HG03342 (cell line): ENCODE data around the gene GRB10.

Source experiments
- ATAC-seq: cut with Tn5 transposase; IDR thresholded peaks from one replicate; pipeline ENCODE4 v1.9.1; 2021; ENCODE audit warnings: mild to moderate bottlenecking, moderate library complexity; ENCODE audit not compliant: unreplicated experiment

The GRB10 gene

DNA sequence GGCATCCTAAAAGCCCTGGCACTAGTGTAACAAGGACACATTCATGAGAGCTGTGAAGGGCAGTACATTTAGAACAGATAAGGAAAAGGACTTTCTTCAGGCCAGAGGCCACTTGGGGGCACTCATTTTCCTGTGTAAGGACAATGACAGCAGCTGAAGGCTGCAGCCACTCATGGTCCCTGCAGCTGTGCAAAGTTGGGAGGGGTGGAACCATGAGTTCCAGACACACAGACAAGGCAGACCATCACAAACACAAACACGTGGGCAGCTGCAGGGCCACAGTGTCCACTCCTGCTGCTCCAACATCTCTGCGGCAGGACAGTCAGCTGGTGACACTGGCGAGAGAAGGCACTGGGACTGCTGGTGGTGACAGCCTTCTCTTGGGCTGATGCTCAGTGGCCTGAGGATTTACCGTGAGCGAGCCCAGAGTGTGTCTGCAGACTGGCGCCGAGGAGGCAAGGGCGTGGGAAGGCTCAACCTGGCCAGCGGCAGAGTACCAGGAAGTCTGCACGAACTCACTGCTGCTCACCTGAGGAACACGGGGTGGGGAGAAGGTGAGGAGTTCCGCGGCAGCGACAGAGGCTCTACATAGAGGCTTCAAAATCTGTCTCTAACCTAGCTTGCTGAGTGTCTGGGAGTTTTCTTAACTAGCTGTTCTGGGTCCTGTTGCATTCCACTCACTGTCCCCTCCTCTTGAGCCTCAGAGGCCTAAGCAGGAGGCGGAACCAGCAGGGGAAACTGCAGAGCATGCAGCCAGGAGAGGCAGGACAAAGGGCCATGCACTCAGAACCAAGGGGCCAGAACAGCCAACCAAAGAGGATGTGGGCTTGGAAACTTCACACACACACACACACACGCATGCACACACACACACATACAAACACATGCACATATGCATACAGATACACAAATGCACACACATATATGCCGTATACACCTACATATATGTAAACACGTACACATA, 141.0 kb downstream of the GRB10 start:
- no peak for ATAC-seq

DNA sequence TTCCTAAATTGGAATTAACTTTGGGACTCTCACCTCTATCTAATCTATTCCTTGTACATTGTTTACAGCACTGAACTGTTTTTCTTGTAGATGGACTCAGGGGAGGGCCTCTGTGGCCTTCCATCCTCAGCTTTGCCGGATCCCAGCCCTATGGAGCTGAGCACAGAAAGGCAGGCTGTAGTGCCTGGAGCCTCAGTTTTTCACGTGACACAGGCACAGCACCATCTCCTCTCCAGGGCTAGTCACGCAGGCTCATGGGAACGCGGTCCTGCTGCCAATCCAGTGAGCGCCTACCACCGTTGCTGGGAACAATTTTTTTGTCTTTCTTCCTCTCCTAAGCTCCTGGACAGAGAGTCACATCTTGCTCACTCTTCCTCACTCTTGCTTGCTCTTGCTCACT, 141.9 kb downstream of the GRB10 start:
- ATAC-seq = no peak

DNA sequence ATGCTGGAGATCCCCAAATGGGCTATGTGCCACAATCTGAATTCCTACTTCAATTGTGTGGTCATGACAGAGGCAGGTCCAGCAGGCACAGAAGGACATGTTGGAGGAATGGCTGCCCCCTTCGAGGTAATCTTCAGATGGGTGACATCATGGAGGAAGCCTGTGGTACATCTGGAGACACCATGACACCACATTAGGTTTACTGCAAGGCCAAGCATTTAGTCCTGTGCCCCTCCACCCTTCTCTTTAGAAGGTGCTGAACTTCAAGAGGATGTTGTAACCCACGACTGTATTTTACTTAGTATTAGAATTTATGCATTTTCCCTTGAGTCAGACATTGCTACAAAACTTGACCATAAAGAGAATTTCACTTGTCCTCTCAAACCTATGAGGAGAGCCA, 142.4 kb downstream of the GRB10 start:
- ATAC-seq = no peak

DNA sequence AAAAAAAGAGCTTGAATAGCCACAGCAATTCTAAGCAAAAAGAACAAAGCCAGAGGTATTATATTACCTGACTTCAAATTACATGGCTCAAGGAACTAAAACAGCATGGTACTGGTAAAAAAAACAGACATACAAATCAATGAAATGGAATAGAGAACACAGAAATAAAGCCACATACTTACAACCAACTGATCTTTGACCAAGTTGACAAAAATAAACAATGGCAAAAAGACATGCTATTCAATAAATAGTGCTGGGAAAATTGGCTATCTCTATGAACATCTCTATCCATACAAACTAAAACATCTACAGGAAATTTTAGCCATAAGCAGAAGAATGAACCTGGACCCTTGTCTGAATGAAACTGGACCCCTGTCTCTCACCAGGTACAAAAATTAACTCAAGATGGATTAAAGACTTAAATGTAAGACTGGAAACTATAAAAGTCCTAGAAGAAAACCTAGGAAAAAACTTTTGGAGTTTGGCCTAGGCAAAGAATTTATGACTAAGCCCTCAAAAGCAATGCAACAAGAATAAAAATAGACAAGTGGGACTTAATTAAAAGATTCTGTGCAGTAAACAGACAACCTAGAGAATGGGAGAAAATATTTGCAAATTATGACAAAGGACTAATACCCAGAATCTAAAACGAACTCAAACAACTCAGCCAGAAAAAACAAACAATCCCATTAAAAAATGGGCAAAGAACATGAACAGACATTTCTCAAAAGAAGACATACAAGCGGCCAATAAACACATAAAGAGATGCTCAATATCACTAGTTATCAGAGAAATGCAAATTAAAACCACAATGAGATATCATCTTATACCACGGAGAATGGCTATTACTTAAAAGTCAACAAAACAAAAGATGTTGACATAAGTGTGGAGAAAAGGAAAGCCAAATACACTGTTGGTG, 144.7 kb downstream of the GRB10 start:
- ATAC-seq = no peak

DNA sequence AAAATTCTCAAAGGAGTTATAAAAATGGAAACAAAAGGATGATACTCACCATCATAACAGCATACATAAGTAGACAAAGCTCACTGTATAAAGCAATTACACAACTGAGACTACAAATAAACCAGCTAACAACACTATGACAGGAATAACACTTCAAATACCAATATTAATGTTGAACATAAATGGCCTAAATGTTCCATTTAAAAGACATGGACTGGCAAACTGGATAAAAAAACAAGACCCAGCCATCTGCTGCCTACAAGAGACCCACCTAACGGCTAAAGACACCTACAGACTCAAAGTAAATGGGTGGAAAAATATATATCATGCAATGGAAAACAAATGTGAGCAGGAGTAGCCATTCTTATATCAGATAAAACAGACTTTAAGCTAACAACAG, 148.3 kb downstream of the GRB10 start:
- ATAC-seq = no peak

DNA sequence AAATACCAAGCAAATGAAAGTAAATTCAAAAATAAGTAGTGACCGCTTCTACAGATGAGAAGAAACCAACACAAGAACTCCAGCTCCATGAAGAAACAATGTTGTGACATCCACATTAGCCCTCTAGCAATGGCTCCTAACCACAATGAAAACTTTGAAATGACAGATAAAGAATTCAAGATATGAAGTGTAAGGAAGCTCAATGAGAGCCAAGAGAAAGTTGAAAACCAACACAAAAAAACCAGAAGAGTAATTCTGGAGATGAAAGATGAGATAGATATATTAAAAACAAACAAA, 149.3 kb downstream of the GRB10 start:
- no peak for ATAC-seq

DNA sequence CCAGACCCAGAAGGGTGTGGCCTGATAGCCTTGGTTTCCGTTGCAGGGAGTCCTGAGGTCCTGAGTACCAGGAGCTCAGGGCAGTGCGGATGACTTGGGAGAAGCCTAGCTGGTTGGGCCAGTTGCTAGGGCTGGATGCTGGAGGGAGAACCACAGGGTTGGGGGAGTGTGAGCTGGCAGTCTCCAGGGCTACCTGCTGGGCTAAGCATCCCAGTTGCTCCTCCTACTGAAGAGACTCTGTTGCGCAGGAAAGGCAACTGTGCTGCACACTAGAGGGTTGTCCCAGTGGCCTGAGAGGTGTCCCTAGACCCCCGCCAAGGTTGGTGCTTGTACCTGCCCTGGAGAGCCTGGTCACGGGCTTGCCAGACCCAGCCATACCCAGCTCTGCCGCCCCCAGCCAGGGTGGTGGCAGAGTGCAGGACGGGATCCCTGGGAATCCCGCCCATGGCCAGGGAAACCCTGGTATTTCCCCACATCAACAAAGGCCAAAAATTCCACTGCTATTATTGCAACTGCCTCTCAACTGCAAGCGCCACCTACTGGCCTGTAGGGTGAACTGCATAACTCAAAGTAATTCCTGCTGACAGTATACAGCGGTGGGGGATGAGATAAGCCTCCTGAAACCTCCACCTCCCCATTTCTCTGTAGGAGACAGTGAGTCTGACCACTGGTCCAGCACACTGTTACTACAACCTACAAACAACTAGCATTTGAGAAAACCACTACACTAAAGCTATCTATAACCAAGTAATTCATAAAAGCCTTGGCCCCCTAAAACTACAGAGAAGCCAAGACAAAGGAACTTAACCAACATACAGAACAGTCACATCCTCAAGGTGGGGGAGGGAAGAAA, 149.9 kb downstream of the GRB10 start:
- ATAC-seq = peak; percentile 89

DNA sequence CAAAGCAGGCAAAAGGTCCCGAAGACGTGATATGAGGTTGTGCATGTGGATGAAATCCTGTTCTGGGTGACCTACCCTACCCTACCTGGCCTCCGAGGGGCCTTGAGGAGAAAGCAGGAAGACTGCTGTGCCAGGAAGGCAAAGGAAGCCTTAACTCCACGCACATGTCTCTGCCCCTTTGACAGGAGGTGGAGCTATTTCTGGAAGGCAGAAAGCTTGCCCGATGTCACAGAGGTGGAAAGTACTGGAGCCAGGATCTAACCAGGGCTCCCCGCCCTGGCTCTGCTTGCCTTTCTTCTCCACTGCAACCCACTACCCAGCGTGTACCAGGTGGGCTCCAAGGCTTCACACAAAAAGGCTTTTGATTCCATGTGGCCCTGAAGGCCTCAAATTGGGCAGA, 151.1 kb downstream of the GRB10 start:
- no peak for ATAC-seq

DNA sequence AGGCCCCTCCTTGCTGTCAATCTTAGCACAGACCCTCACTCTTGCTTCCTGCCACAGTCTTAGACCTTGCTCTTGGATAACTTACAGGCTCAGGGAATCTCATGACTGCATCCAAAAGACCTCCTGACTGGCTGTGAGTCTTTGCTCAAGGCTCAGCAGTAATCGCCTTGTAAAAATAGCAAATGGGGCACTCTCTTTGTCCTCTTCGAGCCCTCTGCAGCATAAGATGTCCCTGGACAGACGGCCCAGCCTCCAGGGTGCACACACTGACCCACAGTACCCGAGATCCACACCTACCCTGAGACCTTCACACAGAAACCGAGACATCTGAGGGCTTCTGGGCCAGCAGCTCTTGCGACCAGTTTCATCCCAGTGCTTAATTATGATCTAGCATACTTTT, 151.6 kb downstream of the GRB10 start:
- no peak for ATAC-seq

DNA sequence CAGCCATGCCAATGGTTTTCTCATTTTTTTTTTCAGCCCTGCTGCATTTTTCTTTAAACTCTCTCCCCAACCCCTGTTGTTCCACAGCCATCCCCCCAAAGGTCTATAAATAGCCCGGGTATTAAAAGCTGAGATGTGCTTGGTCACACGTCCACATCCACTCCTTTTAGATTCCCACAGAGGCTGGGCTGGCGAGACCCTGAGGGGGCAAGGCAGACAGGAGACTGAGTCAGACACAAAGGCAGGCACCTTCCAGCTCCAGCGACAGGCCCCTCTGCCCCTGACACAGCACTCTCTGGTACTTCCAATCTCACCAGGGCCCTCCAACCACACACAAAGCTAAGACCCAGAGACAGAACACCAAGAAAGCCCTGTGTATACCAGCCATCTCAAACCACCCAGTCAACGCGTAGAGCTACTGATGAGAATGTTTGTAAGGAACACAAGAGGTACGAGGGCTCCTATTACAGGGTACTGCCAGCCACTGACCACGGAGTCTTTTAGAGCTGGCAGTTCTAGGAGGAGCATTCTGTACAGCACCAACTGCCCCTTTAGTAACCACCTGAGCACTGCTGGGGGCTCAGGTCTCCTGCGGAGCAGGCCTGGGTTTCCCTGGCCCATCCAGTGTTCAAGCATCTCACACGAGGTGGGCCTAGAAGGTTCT, 153.3 kb downstream of the GRB10 start:
- ATAC-seq = no peak

DNA sequence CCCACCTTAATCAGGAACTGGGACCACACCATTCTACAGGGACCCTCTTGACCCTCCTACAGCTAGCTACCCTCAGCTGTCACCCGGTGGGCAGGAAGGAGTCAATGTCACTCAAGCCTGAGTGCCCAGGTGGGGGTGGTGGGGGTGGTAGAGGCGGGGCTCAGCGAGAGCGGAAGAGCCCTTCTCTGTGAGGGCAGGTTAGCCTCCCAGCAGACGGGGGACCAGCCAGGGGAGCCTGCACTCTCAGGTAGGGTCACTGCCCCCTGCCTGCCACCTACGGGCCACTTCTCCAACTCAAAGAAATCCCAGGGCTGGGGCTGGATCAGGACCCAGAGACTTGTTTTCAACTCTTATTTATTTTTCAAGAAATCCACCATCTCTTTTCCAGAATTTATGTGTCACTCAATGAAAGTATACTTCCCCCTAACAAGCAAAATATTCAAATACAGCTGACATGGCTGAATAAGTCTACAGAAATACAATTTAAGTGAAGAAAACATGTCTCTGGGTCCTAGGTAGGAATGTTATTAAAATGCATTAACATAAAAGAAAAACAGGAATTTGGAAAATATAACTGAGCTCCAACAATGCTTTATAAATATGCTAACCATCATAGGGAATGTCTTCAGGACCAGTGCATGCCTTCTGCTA, 154.1 kb downstream of the GRB10 start:
- ATAC-seq = no peak

DNA sequence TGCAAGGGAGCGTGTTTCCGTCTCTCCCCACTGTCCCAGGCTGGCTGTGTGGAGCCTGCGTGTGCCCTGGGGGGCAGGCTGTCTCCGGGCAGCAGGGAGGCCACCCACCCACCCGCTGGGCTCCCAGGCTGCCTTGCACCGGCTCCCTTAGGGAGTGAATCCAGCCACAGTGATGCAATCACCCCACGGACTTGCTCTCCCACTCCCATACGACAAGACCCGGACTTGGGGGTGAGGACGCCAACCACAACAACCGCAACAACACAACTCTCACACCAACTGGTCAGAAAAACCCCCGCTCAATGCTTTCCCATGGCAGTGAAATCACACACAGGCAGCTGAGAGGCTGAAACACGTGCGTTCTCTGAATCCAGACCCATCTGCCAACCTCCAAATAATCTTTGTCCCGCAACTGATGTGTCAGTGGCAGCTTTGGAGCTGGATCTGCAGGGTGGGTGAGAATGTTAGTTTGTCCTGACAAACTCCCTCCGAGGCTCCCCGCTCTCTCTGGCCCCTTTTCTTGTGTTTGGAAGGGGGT, 154.8 kb downstream of the GRB10 start:
- ATAC-seq = no peak

DNA sequence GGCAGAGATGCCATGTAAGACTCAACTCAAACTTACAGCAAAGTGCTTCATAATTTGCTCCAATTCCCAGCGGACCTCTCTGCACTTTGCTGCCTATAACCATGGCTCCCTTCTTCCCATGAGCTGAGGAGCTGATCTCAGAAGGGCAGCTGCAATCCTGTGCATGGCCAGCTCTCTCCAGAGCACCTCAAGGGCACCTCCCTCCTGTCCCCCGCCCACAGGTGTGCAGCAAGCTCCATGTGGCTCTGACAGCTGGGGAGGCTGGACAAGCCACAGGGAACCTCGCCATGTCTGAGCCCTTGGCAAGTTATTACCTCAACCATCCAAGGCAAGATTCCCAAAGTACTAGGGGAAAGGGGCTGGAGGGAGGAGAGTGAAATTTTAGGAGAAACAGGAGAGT, 156.4 kb downstream of the GRB10 start:
- ATAC-seq = no peak

DNA sequence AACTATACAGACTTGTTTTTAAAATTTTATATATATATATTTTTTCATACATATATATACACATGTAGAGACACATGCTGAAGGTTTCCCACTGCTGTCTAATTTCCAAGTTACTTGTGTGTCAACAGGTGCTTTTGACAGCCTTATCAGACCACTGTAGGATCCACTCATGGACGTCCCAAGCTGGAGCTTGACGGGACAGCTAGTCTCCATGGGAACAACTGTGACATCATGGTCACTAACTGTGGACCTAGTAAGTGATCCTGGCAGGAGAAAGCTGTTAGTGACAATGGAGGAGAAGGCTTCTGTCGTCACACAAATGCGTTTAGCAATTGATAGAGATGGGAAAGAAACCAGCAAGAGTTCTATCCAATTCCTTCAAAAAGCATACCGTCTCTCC, 157.3 kb downstream of the GRB10 start:
- no peak for ATAC-seq

DNA sequence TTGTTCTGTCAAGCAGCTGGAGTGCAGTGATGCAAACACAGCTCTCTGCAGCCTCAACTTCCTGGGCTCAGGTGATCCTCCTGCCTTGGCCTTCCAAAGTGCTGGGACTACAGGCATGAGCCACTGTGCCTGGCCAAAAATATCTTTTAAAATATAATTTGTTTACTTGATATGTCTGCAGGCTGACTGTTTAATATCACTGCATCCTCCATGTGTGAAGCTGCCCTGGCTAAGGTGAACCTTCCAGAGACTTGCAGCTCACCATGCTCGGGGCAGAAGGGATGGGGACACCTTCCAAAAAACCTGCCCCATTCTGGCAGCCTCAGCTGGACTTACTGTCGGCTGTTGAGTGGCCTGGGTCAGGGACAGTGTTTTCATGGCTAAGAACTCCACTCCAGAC, 159.9 kb downstream of the GRB10 start:
- no peak for ATAC-seq

DNA sequence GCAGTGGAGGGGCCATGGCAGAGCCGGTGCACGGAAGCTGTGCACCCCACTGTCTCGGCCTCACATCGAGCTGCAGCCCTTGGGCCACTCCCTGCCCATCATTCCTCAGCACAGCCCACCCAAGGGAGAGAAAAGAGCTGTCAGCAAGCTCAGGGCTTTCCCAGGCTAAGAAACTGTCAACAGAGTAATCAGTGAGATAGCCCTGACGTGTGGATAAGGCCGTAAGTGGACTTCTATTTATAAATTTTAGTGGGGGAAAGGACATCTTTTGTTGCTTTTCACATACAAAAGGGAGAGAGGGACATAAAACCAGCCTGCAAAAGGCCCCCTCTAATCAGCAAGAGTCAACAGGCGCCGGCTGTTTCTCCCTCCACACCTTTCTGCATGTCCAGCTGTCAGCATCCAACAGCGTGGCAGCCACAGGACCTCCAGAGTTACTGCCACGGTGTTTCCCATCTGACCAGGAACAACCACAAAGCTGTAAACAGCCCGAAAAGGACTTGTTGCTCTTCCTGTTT, 160.7 kb downstream of the GRB10 start:
- ATAC-seq = no peak

DNA sequence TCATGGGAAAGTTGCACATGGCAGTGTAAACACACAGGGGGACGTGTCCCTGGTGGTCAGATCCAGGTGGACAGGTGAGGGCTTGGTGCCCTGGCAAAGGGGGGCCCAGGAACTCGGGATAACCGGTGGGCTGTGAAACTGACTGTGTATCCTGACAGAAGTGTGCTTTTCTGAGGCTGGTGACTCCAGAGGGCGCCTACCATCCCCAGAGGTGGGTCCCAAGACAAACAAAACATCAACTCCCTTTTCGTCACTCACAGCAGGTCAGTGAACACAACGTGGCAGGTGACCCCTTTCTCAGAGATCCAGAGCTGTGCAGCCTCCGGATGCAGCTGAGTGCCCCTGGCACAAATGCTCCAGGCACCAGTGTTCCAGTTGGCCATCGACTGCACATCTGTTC, 161.5 kb downstream of the GRB10 start:
- no peak for ATAC-seq

DNA sequence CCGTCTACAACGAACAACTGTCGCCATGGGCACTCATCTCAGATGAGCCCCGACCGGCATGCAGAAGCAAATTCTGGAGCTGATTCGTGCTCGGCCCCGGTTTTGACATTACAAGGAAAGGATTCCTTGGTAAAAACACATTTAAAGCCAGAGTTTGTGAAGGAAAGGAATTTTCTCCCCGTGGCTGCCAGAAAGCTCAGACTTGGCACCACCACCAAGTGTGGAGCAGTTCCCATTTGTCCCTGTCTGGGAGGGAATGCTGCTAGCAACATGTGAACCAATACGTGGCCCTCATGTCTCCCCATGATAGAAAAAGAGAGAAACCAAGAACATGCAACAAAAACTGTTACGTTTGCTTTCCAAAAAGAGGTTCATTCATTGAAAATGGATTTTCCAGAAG, 162.3 kb downstream of the GRB10 start:
- ATAC-seq = no peak

DNA sequence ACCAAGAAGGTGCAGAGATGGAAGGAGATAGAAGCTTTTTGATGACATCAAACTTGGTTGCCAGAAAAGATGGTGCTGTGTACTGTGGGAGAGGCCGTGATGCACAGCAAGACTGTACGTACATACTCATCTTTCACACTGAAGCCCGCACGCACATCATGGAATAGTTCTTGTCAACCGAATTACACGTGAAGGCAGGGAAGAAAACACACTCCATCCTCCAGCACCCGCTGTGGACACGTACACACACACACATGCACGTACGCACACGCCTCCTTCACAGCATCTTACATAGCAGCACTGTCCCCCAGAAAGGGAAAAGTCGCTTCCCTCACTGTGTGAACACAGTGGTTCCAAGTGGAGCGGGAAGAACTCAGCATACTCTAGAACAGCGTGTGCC, 163.0 kb downstream of the GRB10 start:
- no peak for ATAC-seq

DNA sequence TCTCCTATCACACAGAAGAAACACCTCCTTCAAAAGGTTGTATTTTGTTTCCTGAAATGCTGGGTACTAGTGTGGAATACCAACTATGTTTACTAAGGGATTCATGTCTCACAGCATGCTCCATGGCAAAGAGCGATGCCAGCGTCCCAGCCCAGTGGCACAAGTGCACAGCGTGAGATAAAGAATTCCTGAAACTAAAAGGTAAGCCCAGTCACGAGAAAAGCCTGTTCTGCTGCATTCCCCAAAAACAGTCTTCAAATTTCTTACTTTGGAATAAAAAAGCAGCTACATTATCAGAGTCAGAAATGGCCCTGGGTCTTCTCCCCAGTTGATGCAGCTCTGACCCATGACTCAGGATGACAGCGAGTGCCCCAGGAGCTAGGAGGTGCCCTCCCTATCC, 164.4 kb downstream of the GRB10 start:
- ATAC-seq = no peak
